Non-pigmented ciliary epithelial cell (primary cell): Measurements from ENCODE around the gene CTNNAL1.
"Not testable (repeated sequence)": the region's sequence is repeated elsewhere in the genome, so short reads cannot be mapped to it uniquely, and the experiment has no call there.

ENCODE experiments used
- DNase-seq: peaks from one replicate; pipeline ENCODE4 v3.0.0-alpha.2; 2010; ENCODE audit warnings: low read depth

CTNNAL1 gene

DNA sequence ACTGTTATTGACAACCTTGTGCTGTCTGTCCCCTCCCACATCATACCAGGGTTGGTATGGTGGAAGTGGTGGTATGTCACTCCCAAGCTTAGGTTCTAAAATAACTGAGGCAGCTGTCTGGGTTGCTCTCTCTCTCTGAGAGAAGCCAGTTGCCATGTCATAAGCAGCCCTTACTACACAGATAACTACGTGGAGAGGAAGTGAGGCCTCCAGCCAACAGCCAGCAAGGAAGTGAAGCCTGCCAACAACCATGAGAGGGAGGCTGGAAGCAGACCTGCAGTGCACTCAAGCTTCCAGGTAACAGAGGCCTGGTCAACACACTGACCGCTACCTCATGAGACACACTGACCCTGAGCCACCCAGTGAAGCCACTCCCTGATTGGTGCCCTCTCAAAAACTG is 18.6 kb downstream of the CTNNAL1 start:
- DNase-seq: no peak

DNA sequence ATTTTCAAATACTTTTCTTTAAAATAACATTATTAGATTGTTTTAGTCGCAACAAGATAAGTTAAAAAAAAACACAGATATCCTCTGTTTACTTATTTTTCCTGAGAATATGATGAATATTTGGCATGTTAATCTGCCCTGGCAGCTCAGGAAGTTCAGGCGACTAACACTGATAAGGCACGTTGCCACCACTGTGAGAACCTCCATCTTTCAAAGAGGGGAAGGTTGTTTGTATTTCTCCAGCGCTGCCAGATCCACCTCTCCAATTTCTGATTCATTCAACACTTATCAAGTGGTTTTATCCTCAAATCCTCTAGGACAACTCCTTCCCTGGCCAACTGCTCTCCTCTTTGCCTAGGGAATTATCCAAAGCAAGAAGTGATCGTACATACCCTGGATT is 21.8 kb downstream of the CTNNAL1 start:
- DNase-seq: no peak

DNA sequence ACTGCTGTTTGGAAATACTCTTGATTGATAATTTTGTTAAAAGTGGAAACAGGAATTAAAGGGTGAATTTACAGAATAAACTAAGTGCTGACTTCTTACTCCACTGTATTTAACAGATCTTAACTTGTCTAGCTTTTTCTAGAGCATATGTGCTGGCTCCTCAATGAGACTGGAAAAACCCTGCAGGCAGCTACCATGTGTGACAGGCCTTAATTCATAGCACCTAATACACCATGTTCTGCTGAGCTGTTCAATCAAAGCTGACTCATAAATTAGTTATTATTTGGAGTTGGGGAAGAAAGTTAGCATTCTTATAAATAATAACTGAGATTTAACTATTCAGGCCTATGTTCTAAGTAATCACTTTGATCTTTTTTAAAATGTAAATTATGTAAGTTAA is 29.4 kb downstream of the CTNNAL1 start:
- no peak for DNase-seq

DNA sequence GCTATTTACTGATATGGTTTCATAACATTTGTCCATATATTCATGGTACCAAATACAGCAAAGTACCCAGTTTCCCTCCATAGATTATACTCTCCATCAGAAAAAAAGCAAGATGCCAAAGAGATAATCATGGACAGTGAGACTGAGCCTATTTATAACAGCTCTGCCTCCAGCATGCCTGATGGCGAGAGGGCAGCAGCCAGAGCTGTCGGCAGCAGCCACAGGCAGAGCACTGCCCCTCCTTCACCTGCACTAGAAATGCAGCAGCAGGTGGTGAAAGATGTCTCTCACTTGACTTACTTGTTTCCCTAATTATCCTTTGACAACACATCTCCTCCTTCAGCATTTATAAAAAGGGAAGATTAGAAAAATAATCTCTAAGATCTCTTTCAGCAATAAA is 32.4 kb downstream of the CTNNAL1 start:
- no peak for DNase-seq

DNA sequence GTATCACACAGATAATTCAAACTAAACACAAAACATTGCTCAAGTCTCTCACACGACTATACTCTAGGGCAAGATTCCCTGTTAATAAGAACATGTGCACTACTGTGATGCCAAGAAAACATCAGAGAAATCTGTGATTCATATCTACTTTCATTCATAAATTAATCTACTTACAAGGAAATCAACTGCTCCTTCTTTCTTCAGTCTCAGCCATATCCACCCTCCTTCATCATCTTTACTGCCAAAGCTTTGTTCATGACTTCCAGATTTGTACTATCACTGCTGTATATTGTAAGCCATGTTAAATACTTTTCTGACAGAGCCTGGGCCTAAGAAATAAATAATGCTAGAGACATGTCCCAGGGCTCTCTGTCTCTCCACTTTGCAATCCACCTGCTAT is 35.1 kb downstream of the CTNNAL1 start:
- no peak for DNase-seq

DNA sequence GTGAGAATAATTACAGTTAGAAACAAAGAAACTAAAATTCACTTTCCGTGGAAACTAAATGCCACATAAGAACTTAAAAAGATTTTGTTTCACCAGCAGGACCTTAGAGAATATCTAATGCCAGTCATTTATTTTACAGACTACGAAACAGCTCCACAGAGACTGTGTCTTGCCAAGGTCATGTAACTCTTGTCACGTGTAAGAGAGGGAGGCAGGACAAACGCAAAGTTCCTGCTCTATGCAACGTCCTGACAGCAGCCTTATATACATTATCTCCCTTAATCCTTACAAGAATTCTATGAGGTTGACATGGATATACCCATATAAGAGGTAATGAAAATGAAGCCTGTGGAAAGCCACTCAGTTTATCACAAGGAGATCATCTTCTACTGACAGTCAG is 39.4 kb downstream of the CTNNAL1 start:
- no peak for DNase-seq

DNA sequence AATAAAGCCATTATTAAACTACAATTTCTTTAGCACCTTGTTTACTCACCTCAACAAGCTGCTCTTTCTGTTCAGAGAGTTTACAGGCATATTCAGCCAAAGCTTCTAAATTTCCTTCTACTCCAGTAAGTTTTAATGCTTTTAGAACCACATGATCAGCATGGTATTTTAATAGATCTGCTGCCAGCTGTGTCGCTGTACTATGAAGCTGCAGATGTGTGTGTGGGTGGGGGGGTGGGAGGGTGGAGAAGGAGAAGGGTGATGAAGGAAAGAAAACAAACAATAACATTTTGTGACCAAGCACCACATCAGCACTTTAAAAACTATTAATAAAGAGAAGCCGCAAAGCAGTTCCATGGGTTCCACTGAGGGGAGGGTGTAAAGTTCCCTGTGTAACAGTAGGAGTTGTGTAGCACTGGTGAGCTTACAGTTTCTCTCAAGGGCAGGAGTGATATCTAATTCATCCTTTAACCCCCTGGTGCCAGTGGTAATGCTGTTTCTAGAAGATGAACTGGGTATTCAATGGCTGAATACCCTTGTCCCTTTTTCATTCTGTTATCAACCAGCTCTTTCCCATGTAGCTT is 40.6 kb downstream of the CTNNAL1 start:
- DNase-seq: no peak

DNA sequence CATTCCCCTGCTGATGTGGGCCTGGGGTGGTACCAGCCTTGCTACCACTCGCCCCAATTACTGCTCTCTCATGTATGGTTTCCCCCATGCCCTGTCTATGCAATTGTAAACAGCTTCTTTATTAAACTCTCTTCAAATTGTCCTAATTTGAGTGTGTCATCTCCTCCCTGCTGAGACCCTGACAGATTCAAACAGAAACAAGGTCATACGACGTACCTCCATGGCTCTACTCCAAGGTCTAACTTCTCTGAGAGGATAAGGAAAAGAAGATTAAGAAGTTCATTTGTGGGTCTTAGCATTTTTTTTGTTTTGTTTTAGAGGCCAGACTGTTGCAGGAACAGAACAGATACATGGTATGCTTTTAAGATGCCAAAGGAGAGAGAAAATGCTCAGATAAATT is 41.1 kb downstream of the CTNNAL1 start:
- no peak for DNase-seq

DNA sequence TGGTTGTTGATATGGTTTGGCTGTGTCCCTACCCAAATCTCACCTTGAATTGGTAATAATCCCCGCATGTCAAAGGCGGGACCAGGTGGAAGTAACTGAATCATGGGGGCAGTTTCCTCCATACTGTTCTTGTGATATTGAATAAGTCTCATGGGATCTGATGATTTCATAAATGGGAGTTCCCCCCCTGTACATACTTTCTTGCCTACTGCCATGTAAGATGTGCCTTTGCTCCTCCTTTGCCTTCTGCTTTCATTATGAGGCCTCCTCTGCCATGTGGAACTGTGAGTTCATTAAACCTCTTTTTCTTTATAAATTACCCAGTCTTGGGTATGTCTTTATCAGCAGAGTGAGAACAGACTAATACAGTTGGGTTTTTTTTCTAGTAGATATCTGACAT is 41.9 kb downstream of the CTNNAL1 start:
- not testable (repeated sequence) for DNase-seq

DNA sequence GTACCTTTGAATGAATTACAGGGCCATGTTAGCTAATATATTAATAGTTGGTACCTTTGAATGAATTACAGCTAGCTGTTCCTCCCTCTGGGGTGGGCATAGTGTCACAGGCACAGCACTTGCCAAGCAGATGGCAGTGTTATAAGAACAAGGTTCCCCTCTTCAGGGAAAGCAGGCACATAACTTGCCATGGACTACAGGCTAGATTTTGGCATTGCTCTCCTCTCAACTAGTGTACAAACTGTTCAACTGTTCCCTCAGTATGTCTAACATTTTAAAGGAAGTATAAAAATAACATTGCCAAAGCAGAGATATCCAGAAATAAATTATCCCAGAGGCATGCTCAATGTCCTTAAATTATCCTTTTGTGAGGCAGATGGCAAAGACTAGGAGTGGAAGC is 45.4 kb downstream of the CTNNAL1 start:
- no peak for DNase-seq

DNA sequence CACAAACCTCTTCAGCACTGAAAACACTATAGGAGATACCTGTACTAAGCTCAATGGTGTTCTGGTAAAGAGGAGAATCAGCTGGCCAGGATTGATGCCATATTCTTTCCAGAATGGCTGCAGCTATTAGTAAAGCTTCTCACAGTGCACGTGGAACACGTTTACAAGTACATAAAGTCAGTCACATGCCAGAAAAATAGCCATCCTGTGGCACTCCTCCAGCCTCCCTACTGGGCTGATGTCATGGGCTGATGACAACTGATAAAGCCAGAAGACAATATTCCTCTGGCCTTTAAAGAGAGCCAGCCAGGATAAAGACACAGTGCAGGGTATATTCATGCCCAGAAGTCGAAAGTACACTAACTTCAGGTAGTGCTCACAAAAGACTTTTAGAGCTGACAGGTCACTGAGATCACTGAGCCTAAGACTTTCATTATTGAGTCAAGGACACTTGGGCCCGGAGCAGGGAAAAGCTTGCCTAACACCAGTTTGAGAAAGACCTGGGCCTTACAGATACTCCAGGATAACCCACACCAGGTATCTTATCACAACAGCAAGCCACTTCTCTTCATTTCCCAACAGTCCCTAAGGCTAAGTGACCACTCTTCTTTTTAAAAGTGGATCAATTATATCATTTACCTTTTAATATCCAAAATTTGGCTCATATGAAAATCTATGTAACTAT is 49.7 kb downstream of the CTNNAL1 start:
- DNase-seq: no peak

DNA sequence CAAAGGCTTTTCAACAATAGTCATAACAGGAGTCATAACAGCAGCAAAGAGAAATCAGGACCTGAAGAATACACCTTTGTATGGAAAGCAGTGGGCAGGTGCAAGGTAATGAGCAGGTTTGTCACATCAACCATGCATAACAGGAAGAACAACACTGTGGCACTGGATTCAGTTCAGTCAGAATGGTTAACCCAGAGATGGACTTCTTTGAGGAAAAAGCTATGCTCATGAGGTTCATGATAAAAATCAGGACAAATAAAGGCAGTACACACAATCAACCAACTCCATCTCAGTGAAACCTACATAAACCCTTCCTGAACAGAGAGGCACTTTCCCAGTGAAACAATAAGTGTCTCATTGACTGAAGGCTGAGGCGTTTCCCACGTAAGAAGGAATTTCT is 52.1 kb downstream of the CTNNAL1 start:
- DNase-seq: no peak

DNA sequence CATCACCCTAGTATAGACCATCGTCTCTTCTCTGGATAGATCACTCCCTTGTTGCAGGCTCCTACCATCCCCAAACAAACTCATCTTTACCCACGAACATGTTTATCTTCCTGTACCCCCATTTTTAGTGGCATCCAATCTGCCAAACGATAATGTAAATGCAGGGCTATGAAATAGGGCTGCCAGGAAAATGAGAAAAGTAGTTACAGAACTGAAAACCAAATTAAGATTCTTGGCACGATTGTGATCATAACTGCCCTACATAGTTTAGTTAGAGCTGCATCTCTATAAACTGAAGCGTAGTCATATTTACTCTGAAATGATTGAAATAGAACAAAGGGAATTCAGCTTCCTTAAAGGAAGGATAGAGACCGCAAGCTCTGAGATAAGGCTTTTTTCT is 53.0 kb downstream of the CTNNAL1 start:
- DNase-seq: no peak

DNA sequence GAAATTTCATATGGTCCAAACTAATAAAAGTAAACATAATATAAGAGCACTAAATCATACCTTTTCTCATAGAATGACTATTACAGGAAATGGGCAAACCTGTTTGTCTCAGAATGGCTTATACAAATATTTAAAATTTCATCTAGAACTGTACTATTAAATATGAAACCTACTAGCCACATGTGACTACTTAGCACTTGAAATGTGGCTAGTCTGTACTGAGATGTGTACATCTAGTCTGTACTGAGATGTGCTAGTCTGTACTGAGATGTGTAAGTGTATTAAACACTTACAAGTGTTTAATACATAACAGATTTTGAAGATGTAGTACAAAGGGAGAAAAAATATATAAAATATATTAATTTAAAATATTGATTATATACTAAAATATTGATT is 56.7 kb downstream of the CTNNAL1 start:
- no peak for DNase-seq

DNA sequence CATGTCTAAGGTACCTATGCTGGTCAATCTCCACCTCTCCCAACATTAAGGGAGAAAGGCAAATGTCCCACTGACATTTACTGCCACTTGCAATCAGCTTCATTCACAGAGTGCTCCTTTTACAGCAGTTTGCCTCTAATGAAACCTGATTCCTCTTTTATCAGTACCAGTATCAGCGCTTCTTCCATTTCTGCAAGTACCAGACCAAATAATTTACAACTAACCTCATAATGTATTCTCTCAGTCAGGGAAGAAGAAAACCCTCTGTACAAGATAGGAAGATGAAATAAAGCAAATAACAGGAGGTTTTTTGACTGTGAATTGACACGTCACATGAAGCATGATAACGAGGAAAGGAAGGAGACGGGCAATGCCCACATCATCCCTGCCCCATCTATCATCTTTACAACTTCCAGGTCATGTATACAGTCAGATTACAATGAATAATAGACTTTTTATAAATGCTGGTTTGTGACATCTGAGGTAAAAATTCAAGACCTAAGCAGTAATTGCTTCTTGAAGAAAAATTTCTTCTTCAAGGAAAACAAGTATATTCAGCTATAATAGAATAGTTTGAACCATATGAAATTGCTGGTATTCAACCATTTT is 57.2 kb downstream of the CTNNAL1 start:
- DNase-seq: no peak

DNA sequence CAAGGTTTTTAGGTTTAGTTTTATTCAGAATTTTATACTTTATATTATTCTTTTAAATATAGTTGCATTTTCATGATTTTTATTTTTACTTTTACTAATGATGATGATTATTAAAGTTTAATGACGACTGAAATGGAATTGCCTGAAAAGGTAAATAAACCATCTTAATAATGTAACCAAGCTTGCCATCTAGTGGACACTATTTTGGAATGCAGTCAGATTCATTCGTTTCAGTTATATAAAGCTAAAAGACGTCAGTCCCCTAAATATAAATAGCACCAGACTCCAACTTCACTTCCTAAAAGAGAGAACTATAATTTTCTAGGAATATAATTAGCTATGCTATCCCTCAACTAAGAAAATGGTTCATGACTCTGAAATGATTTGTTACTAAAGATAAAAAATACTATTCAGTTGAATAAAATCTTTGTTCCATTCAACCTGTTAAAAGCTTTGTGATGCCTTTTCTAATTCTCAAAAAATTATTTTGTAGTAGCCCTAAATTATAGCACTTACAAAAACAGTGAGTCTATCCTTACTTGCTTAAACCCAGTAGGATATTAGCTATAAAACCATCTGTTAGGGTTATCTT is 59.2 kb downstream of the CTNNAL1 start:
- no peak for DNase-seq

DNA sequence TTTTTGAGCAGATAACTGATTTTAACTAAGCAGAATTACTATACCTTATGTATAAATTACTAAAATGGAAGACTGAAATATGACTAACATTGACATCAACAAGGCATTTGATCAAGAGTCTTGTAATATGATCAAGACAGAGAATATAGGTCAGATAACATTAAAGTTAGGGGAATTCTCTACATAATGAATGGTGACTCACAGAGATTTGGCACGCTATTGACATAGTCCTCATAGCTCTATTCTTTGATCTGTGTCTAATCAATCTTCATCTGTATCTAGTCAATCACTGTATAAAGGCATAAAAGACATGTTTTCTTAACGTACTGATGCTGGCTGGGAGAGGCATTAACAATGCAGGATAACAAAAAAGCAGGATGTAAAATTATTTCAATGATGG is 61.7 kb downstream of the CTNNAL1 start:
- DNase-seq: no peak

DNA sequence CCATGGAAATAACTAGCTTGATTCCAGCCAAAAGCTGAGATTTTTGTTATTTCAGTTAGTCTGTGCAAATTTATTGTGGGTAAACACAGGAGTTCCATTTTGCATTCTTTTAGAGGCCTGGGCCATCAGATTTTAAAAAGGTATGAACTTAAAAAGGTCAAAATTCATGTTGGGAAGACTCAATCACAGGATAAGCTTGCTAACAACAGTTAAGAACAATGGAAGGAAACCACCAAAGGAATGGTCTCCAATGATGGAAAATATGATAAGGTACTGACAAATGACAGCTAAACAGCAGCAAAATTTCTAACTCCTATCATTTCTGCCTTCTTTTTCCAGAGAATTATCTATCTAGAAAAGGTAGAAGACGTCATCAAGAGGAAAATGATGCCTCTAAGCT is 63.1 kb downstream of the CTNNAL1 start:
- no peak for DNase-seq

DNA sequence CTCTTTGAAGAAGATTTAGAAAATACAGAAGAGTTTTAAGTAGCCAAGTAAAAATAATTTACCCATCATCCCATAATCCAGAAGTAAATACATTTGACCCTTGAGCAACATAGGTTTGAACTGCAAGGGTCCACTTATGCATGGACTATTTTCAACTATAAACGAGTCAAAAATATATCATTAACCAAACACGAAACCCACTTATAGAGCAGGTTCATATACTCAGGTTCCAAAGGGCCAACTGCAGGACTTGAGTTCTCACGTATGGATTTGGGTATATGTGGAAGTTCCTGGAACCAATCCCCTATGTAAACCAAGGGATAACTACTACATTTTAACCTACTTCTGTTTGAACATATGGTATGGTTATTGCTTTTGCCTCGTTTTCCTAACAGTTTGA is 73.3 kb downstream of the CTNNAL1 start:
- no peak for DNase-seq

DNA sequence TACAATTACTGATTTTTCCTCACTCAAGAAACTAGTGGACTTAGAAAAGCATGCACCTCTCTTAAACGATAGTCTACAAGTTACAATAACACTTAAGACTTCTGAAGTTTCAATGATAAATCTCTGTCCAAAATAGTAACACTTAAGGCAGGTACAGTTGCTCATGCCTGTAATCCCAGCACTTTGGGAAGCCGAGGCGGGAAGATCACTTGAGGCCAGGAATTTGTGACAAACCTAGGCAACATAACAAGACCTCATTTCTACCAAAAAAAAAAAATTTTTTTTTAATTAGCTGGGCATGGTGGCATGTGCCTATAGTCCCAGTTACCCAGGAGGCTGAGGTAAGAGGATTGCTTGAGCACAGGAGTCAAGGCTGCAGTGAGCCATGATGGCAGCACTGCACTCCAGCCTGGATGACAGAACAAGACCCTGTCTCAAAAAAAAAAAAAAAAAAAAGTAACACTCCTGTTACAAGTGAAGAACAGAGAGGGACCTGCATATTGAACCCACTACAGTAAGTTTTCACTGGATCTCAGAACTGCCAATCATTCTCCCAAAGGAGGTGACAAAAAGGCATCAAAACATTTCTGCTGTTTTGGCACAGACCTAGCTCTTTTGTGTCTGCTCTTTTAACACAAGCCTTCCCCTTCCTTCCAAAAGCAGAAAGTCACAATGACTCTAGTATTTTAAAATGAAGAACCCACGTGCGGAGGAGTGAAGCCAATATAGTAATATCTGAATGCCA is 75.6 kb downstream of the CTNNAL1 start:
- no peak for DNase-seq

DNA sequence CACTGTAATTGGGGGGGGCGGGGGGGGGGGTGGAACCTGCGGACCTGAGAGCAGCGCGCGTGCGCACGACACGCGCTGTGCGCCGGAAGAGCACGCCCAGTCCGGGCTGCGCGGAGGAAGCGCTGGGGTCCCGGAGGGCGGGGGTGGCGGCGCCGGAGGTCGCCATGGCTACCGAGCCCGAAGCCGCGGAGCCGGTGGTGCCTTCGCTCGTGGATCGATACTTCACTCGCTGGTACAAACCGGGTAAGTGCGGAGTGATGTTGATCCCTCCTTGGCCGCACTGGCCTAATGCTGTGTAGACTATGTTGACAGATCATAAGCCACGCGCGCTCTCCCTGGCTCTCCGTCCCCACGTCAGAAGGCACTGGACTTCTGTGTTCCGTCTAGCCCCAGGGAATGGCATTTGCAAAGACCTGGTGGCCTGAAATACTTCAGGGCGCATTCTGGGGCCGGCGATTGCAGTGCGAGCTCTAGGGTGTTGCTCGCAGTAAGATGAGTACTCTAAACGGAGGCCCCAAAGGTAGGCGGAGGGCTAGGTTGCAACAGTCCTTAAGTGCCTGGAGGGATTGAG is 78.9 kb downstream of the CTNNAL1 start, which contains the start of gene ABITRAM:
ABITRAM (plus strand) TSS at position 78 of the 571 bp plus-strand sequence; CDS start at position 165, 87 bp downstream.
- DNase-seq: peak; percentile 41

DNA sequence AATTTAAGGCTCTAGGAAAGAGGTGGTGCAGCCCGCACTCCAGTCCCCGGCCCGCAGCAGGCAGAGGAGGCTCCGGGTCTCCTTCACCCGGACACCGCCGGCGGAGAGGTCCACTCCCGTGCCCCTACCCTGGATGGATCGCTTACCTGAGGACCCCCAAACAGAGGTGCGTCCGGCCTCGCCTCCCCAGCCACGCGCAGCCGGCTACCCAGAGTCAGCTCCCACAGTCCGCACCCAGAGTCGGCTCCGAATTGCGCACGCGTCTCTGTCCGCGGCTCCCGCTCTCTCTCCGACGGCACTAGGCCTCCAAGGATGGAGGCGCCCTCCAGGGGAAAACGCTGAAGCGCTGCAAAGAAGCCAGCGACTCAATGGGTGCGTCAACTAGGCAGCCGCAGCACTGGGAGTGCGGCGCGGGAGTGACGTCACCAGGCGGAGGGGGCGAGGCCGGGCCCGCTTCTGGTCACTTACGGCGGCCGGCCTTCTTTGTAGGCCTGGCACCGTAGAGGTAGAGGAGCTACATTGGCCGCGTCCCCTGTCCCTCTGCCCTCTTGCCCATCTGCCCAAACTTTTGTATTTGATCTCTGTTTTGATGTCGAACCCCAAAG is 79.5 kb downstream of the CTNNAL1 start, which contains the start of gene ELP1:
ELP1 (minus strand) TSS at position 407 of the 605 bp plus-strand sequence. CDS start 2,978 bp downstream, outside the sequence.
- DNase-seq: peak; percentile 74
